Stomach (tissue), 4 donors: ENCODE data around the gene PSPN.

Experiments
- CTCF ChIP-seq, 7 experiments: fragments of 450-650 bp in 4 of 7; fragments of 200-600 bp in 3 of 7; sonication (generic) in 3 of 7; IDR thresholded peaks; one replicate each; pipeline ENCODE4 v1.5.1; 2016 to 2019; ENCODE audit warnings: antibody characterized with exemption in 7 of 7, control low read depth in 2 of 7, mild to moderate bottlenecking in 1 of 7
- EP300 ChIP-seq: sonication (generic); formaldehyde crosslinking; IDR thresholded peaks from one replicate; pipeline ENCODE4 v1.6.1; 2017; ENCODE audit warnings: antibody characterized with exemption
- POLR2A ChIP-seq, 4 donors: fragments of 450-650 bp; IDR thresholded peaks; one replicate each; pipeline ENCODE4 v1.6.1; 2016; ENCODE audit warnings: antibody characterized with exemption in 4 of 4, control low read depth in 2 of 4, mild to moderate bottlenecking in 1 of 4, moderate library complexity in 1 of 4

GRCh38 chr19:6378486-6378885 is 2.8 kb upstream of the PSPN start:
- TF ChIP-seq POLR2A (IDR thresholded peaks at IDR 0.05) (no peak), EP300 (no peak), CTCF (IDR thresholded peaks at IDR 0.05) (no peak)
